Vagina (tissue), 2 donors: ENCODE results near the gene MMP24. TPM values are rescaled to one million over a fixed set of nuclear protein-coding genes. Genes with fewer than 3 reads are reported as not detected.
A peak's percentile ranks its signal among the peaks of the same experiment; 100 is the strongest.

ENCODE experiments used
- DNase-seq, 2 donors: peaks; one replicate each; pipeline ENCODE4 v3.0.0-alpha.2; 2017; ENCODE audit errors: extremely low spot score in 2 of 2
- H3K27ac ChIP-seq: fragments of 200-600 bp; sonication (generic); one replicate; pipeline ENCODE4 v1.5.1; 2019
- H3K27me3 ChIP-seq: fragments of 200-600 bp; sonication (generic); one replicate; pipeline ENCODE4 v1.5.1; 2019
- H3K36me3 ChIP-seq, 2 donors: fragments of 200-600 bp; sonication (generic); one replicate each; pipeline ENCODE4 v1.5.1; 2017 to 2019
- H3K4me1 ChIP-seq: fragments of 200-600 bp; sonication (generic); one replicate; pipeline ENCODE4 v1.5.1; 2019
- H3K4me3 ChIP-seq, 2 donors: fragments of 200-600 bp; sonication (generic); 1 replicate in 1 of 2; 2 replicates in 1 of 2; pipeline ENCODE4 v1.5.1; 2016 to 2019
- H3K9me3 ChIP-seq: fragments of 200-600 bp; sonication (generic); one replicate; pipeline ENCODE4 v1.5.1; 2019
- CTCF ChIP-seq, 3 experiments: fragments of 450-650 bp in 2 of 3; fragments of 200-600 bp in 1 of 3; sonication (generic) in 1 of 3; IDR thresholded peaks; one replicate each; pipeline ENCODE4 v1.5.1; 2017 to 2019; ENCODE audit warnings: antibody characterized with exemption in 3 of 3, mild to moderate bottlenecking in 2 of 3, moderate library complexity in 2 of 3
- POLR2A ChIP-seq, 2 donors: fragments of 450-650 bp; IDR thresholded peaks; one replicate each; pipeline ENCODE4 v1.6.1; 2017; ENCODE audit warnings: antibody characterized with exemption in 2 of 2, mild to moderate bottlenecking in 2 of 2, moderate library complexity in 2 of 2
- POLR2AphosphoS5 ChIP-seq, 2 donors: sonication (generic); formaldehyde crosslinking; IDR thresholded peaks; one replicate each; pipeline ENCODE4 v1.9.0; 2017; ENCODE audit warnings: antibody characterized with exemption in 2 of 2, mild to moderate bottlenecking in 2 of 2, low read depth in 1 of 2; ENCODE audit not compliant: insufficient read depth in 1 of 2
- intact Hi-C: fragments of 100-400 bp; cut with DNase I; formaldehyde crosslinking; loops from one replicate; pipeline ENCODE4 v1.15.1; 2023
- total RNA-seq: library from RNA; depleted of rRNA; stranded (reverse); fragments of >200 nt; gene quantifications from one replicate; pipeline ENCODE4 v1.2.3, GENCODE V29; 2016

MMP24 gene
- total RNA-seq, 1 donor from 2014 or later: 0.98 TPM

- intact Hi-C loops: loop anchor here (5.0 kb wide), 1 partner anchor 140 kb away; no protein-coding TSS in a partner anchor
- Histone ChIP-seq H3K4me3 (no peak overlapping the region), H3K27me3 (no peaks in the 10 kb centered on the region), H3K9me3 (no peaks in the 10 kb centered on the region), H3K27ac (peak overlapping the region; percentile 75), H3K36me3 (no peaks in the 10 kb centered on the region), H3K4me1 (peaks cover 64% of the 10 kb centered on the region)
- DNase-seq: no peak
- TF ChIP-seq CTCF (IDR thresholded peaks at IDR 0.05) (peak in 2 of 3 experiments; percentile 14 to 20), POLR2AphosphoS5 (IDR thresholded peaks at IDR 0.05; ENCODE audit: insufficient read depth in 1 of 2, low read depth in 1 of 2) (peak; percentile 35 to 53), POLR2A (IDR thresholded peaks at IDR 0.05) (no peak)
Measured at GRCh38 chr20:35306931-35307517, 80.5 kb downstream of the MMP24 start.

GRCh38 chr20:35307666-35308653 lies 81.5 kb downstream of the MMP24 start:
- Histone ChIP-seq H3K4me1 (peaks cover 64% of the 10 kb centered on the region), H3K36me3 (no peaks in the 10 kb centered on the region), H3K9me3 (no peaks in the 10 kb centered on the region), H3K27me3 (no peaks in the 10 kb centered on the region), H3K27ac (peak overlapping the region; percentile 75), H3K4me3 (no peak overlapping the region)
- intact Hi-C loops: loop anchor here (5.0 kb wide), 1 partner anchor 139 kb away; no protein-coding TSS in a partner anchor
- no peak for TF ChIP-seq CTCF (IDR thresholded peaks at IDR 0.05)
- peak; percentile 47 to 83 for TF ChIP-seq POLR2AphosphoS5 (IDR thresholded peaks at IDR 0.05; ENCODE audit: insufficient read depth in 1 of 2, low read depth in 1 of 2)
- no peak for DNase-seq

- TF ChIP-seq POLR2A (IDR thresholded peaks at IDR 0.05): no peak
- TF ChIP-seq POLR2AphosphoS5 (IDR thresholded peaks at IDR 0.05; ENCODE audit: insufficient read depth in 1 of 2, low read depth in 1 of 2): peak in 1 of 2 donors; percentile 37
- TF ChIP-seq CTCF (IDR thresholded peaks at IDR 0.05): no peak
- no peak for DNase-seq
- peaks cover 36% of the 10 kb centered on the region for H3K4me1 ChIP-seq
- H3K36me3 ChIP-seq: no peaks in the 10 kb centered on the region
- intact Hi-C loops: no loop called here
- H3K27ac ChIP-seq: no peak overlapping the region
- no peak overlapping the region for H3K4me3 ChIP-seq
- H3K9me3 ChIP-seq: no peaks in the 10 kb centered on the region
- H3K27me3 ChIP-seq: no peaks in the 10 kb centered on the region
Measured at GRCh38 chr20:35311409-35311808, 84.9 kb downstream of the MMP24 start.

- no peak overlapping the region for H3K27ac ChIP-seq
- H3K4me3 ChIP-seq: no peak overlapping the region
- DNase-seq: no peak
- no peaks in the 10 kb centered on the region for H3K27me3 ChIP-seq
- peaks cover 32% of the 10 kb centered on the region for H3K4me1 ChIP-seq
- intact Hi-C loops: no loop called here
- TF ChIP-seq POLR2AphosphoS5 (IDR thresholded peaks at IDR 0.05; ENCODE audit: insufficient read depth in 1 of 2, low read depth in 1 of 2) (no peak), CTCF (IDR thresholded peaks at IDR 0.05) (no peak), POLR2A (IDR thresholded peaks at IDR 0.05) (no peak)
- H3K36me3 ChIP-seq: no peaks in the 10 kb centered on the region
- no peaks in the 10 kb centered on the region for H3K9me3 ChIP-seq
Measured at GRCh38 chr20:35311822-35312221, 85.3 kb downstream of the MMP24 start.
